Gastroesophageal sphincter (tissue), 3 donors: Measurements from ENCODE around the gene TNC.

Experiments used
- POLR2A ChIP-seq, 2 donors: fragments of 450-650 bp; IDR thresholded peaks; one replicate each; pipeline ENCODE4 v1.6.1; 2017; ENCODE audit warnings: antibody characterized with exemption in 2 of 2, mild to moderate bottlenecking in 2 of 2, moderate library complexity in 1 of 2
- POLR2AphosphoS5 ChIP-seq: sonication (generic); formaldehyde crosslinking; IDR thresholded peaks from one replicate; pipeline ENCODE4 v1.6.1; 2017; ENCODE audit warnings: antibody characterized with exemption
- TF ChIP-seq, protein P1 (sequence below), 4 experiments: fragments of 200-600 bp in 2 of 4; fragments of 450-650 bp in 2 of 4; sonication (generic) in 1 of 4; IDR thresholded peaks; one replicate each; pipeline ENCODE4 v1.5.1; 2017 to 2019; ENCODE audit warnings: antibody characterized with exemption in 4 of 4, mild to moderate bottlenecking in 2 of 4, moderate library complexity in 2 of 4

DNA sequence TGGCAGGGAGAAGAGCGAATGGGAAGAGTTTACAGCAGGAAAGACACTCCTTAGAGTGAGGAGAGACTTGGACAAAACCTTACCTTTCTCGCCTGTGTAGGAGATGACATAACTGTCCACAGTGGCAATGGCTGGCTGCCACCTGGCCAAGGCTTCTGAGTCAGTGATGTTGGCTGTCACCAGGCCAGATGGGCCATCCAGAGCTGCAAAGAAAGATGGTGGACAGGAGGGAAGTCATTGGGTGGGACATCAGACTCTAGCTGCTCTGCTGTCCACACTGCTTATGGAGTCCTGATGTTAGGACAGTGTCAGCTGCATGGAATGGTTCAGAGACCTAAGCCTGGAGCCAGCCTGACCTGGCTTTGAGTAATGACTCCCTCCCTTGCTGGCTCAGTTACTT lies 79.8 kb downstream of the TNC start:
- TF ChIP-seq, protein P1, sequence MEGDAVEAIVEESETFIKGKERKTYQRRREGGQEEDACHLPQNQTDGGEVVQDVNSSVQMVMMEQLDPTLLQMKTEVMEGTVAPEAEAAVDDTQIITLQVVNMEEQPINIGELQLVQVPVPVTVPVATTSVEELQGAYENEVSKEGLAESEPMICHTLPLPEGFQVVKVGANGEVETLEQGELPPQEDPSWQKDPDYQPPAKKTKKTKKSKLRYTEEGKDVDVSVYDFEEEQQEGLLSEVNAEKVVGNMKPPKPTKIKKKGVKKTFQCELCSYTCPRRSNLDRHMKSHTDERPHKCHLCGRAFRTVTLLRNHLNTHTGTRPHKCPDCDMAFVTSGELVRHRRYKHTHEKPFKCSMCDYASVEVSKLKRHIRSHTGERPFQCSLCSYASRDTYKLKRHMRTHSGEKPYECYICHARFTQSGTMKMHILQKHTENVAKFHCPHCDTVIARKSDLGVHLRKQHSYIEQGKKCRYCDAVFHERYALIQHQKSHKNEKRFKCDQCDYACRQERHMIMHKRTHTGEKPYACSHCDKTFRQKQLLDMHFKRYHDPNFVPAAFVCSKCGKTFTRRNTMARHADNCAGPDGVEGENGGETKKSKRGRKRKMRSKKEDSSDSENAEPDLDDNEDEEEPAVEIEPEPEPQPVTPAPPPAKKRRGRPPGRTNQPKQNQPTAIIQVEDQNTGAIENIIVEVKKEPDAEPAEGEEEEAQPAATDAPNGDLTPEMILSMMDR (IDR thresholded peaks at IDR 0.05) = no peak
- no peak for TF ChIP-seq POLR2AphosphoS5
- no peak for TF ChIP-seq POLR2A (IDR thresholded peaks at IDR 0.05)
